GM19455 (cell line): Measurements from ENCODE around the gene SYPL2.
"Not testable (repeated sequence)": the region's sequence is repeated elsewhere in the genome, so short reads cannot be mapped to it uniquely, and the experiment has no call there.

Source experiments
- ATAC-seq: cut with Tn5 transposase; IDR thresholded peaks from one replicate; pipeline ENCODE4 v1.9.1; 2021; ENCODE audit not compliant: unreplicated experiment

Gene SYPL2

DNA sequence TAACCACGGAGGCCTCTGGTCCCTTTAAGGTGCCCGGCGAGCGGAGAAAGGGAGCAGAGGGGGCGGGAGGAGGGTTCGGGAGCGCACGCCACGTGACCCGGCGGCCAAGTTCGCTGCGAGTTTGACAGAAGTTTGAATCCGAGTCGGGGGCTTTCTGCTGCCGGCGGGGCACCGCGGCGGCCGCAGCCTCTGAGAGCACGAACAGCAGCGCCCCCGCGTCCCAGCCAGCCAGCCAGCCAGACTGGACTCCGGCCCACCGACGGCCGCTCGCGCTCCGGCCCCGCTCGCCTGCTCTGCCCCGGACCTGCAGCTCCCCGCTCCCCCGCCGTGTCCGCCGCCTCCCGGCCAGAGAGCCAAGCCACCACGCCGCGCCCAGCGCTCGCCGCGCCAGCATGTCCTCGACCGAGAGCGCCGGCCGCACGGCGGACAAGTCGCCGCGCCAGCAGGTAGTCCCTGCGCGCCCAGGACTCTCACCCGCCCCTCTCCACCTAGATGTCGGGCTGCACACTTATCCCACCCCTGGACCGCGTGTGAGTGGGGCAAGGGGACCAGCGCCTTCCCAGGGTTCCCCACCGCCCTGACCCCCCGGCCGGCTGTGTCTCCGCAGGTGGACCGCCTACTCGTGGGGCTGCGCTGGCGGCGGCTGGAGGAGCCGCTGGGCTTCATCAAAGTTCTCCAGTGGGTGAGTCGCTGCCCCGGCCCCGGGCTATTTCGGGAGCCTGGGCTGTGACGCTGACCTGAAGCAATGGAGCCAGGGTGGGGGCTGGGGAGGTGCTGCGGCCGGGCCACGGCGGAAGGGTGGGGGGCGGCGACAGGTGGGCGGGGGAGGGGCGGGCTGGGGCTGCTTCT, at the start of gene SYPL2:
SYPL2 (plus strand) TSS at position 95 of the 849 bp plus-strand sequence; CDS start at position 393, 298 bp downstream.
- no peak for ATAC-seq

DNA sequence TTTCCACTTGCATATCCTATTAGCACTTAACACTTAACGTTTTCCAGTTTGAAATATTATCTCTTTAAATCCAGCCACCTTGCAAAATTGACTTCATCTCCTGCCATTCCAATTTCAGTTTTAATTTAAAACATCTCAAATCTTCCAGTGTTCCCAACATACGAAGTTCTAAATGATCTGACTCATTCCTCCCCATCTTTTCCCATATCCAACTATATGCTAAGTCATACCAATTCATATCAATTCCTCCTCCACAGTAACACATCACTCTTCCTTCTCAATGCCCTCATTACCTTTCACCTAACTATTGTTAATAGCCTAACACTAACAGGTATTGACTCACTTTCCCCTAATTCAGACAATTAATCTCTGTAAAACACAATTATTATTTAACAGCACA, 42.8 kb upstream of the SYPL2 start:
- no peak for ATAC-seq

DNA sequence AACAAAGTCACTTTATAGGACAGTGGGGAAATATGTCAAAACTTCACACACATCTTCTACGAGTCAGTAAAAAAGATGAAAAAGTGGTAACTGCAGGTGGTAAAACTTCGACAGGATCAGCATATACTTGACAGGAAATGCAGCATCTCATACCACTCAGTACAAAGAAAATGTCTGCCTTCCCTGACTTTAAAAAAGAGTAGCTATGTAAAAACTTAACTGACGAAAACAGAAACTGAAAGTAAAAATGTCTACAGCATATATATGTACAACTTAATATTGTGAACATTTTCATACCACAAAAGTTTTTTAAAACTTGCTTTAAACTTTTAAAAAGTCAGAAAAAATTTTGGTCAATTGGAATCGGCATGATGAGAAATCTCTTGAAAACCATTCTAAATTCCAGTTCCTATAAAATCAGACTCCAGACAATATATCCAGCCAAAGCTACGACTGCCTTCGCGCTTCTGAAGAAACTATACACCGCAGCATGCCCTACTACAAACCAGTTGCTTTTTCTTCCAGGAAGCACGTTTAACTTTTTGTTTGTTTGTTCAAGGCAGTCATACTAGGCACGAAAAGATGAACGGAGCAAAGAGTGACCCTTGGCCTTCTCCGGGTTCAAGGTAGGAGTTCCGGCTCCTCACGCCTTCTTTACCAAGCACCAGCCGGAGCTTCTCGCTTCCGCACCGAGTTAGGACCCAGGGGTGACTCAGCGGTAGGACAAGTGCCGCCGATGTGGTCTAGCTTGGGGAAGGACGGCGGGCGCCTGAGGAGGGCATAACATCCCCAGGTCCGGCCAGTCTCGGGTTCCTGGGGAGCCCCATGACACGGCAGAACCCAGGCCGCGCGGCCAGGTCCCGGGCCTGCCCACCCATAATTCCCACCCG, 40.7 kb upstream of the SYPL2 start:
- peak; percentile 19 for ATAC-seq

DNA sequence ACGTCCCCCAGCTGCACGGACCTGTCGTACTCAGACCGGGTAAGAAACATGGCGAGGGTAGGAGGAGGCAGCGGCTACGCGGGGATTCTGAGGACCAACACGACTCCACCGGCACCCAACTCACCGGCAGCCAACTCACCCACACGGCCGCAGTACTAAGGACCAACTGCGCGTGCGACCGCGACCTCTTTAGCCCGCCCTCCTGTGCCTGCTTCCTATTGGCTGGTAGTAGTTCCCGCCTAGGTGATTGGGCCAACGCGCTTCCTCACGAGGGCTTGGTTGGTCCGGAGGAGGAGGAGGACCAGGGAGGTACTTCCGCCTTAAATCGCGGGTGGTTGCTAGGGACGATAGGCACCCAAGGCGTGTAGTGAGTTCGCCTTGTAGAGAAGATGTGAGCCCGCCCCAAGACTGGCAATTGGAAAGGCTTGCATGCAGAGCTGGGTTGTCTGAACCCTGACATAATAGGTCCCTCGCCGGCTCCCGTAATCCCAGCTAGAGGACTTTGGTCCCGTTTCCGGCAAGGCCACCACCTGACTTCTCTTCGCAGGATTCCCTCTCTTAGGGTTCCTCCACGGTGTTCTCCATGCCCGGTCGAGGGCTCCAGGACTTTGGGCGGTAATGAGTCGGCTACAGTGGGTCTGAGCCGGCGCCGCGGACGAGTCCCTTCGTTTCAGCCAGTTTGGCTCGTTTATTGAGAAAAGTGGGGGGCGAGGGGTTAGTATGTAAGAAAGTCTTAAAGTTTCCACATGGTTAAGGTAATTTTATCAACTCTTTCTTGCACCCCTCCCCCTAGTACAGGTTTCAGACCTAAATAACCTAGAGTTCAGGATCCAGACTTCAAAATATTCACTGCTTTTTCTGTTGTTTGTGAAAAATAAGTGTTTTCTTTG, 39.8 kb upstream of the SYPL2 start, which contains the start of gene PSMA5:
PSMA5 (minus strand) TSS at position 168 of the 890 bp plus-strand sequence; CDS start at position 50, 118 bp downstream.
- ATAC-seq, result peak; percentile 96

DNA sequence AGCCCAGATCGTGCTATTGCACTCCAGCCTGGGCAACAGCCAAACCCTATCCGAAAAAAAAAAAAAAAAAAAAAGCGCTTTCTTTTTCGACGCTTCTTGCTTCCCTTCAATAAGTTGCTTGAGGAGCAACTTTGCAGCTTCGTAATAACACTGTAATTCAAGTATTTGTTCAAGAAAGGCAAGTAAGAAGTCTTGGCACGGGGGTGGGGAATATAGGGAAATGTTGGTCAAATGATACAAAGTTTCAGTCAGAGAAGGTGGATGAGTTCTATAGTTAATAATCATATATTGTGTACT, 39.2 kb upstream of the SYPL2 start:
- ATAC-seq, result no peak

DNA sequence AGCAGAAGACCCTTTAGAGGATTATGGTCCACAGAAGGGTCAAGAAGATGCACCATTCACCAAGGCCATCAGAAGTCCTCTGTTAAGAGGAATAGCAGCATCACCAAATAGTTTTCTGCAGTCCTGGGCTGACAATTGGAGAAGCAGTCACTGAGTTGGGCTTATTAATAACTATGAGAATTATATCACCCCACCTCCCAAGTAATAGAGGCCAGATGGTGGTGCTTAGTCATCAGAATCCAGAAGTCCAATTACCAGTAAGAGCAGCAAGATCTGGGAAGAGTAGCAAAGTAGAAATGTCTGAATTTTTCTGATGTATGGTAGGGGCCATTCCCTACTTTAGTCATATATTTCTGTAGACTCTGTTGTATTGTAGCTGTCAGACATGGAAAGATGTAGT, 34.0 kb upstream of the SYPL2 start:
- ATAC-seq, result no peak

DNA sequence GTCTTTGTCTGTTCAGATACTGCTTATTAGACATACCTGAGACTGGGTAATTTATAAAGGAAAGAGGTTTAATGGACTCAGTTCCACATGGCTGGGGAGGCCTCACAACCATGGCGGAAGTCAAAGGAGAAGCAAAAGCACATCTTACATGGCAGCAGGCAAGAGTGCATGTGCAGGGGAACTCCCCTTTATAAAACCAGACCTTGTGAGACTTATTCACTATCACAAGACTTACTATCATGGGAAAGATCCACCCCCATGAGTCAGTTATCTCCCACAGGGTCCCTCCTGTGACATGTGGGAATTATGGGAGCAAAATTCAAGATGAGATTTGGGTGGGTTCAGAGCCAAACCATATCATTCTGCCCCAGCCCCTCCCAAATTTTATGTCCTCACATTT, 33.0 kb upstream of the SYPL2 start:
- no peak for ATAC-seq

DNA sequence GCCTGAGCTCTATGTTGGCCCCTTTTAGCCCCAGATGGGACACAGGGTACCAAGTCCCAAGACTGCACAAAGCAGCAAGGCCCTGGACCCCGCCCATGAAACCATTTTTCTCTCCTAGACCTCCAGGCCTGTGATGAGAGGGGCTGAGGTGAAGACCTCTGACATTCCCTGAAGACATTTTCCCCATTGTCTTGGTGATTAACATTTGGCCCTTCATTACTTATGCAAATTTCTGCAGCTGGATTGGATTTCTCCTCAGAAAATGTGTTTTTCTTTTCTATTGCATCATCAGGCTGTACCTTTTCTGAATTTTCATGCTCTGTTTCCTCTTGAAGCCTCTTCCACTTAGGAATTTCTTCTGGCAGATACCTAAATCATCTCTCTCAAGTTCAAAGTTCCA, 31.9 kb upstream of the SYPL2 start:
- ATAC-seq, result no peak

DNA sequence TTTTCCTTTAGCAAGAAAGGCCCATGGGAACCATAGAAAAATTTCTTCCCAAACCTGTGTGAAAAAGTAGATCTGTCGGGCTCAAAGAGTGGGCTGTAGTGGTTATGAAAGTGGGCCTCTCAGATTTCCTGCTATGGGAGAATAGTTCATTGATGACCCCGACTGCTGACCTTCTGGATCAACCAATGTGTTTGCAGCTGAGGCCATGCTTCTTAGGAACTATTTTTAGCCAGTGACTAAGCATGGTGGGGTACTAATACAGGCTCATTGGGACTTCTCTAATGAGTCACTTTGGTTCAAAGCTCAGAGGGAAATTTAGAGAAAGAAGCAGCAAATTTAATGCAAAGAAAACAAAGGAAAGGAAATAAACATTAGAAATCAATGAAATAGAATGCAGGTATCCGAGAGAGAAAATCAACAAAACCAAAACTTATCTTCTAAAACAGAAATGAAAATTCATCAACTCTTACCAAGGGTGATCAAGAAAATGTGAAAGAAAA, 27.5 kb upstream of the SYPL2 start:
- ATAC-seq, result no peak

DNA sequence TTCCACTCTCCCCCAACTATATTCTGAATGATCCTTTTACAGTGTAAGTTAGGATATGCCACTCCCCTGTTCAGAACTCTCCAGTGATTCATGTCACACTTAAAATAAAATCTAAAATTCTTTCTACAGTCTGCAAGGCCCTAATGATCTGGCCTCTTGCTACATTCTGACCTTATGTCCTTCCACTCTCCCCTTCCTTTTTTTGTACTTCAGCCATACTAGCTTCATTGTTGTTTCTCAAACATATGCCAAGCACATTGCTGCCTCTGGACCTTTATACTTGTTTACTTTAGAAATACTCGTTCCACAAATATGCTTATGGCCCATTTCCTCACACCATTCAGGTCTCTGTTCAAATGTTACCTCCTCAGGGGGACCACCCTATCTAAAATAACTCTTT, 25.3 kb upstream of the SYPL2 start:
- no peak for ATAC-seq

DNA sequence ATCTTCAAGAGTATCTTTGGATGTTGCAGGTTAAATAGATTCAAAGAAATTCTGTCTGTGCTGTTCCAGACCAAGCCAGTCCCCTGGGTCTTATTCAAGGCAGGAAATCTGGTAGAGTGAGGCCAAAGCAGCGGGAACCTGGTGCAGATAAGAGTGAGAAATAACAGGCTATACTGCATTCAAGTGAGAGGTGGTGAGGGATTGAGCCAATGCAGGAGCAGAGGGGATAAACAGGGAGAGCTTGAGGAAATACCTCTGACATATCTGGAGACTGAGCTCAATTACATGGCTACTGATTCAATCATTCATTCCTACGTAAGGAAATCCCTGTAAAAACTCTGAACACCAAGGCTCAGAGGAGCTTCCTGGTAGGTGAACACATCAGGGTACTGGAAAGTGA, 22.9 kb upstream of the SYPL2 start:
- no peak for ATAC-seq

DNA sequence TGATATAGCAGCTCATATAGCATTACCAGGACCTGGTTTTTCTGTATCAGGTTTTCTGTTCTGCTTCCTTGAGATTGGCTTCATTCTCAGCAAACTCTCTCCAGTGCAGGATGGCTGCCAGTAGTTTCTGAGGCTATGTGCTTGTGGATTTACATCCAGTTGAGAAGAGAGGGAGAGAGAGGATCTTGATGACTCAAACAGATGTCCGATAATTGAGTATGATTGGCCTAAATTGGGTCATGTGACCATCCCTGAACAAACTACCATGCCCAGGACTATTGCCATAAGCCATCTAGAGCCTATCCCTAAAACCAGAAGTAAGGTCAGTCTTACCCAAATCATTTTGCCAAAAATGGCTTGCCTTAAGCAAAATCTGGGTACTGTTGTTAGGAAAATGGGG, 22.0 kb upstream of the SYPL2 start:
- ATAC-seq, result no peak

DNA sequence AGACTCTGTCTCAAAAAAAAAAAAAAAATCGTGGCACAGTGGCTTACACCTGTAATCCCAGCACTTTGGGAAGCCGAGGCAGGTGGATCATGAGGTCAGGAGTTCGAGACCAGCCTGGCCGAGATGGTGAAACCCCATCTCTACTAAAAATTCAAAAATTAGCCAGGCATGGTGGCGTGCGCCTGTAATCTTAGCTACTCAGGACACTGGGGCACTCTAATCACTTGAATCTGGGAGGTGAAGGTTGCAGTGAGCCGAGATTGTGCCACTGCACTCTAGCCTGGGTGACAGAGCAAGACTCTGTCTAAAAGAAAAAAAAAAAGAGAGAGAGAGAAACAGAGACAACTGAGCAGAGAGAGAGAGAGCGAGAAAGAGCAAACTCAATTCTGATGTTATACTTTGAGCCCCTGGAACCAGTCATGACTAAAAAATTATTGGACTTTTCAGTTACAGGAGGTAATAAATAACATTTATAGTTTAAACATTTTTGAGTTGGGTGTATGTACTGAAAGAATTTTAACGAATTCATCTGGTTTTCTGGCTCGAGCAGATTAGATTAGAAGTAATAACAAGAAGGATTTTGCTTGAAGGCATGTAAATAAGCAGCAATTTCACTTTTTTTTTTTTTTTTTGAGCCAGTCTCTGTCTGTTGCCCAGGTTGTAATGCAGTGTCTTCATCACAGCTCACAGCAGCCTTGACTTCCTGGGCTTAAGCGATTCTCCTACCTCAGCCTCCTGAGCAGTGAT, 20.2 kb upstream of the SYPL2 start:
- ATAC-seq, result not testable (repeated sequence)

DNA sequence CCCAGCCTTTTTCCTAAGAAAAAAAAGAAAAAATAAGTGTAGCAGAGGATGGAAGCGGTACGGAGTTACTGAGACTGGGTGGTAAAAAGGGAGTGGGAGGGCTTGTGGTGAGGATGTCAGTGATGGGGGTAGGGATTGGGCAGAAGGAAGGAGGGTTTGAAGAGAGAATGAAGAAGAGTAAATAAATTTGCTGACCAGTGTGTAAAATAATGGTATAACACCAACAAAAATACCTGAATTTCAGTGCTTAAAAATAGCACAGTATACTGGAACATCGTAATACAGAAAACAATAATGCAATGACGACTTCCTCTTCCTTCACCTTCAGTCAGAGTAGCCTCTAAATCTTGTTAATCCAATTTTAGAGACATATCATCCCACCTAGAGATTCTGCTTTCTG, 18.8 kb upstream of the SYPL2 start:
- ATAC-seq, result no peak

DNA sequence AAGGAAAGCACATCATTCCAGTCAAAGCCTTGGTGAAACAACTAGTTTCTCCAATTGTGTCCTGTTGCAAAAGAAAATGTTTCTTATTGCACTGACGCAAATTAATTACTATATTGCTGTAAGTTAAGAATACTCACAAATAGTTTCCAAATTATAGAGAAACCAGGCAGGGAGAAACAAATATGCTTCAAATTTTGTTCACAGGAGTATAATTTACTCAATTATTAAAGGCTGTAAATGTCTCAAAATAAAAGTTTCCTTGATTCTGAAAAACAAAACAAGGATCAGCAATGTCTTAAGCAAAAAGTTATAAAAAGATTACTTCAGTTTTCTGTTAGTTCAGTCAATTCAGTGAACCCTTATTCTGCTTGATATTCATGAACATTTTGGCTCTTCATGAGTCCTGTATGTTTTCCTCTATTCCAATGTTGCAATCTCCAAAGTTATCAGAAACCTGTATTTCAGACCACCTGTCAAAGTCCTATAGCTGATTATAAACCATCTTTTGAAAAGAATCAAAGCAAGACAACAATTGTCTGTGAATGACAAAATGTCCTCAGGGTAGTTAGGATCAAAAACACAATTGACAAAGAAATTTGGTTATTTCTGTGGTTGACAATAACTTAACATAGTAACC, 11.7 kb upstream of the SYPL2 start:
- no peak for ATAC-seq

DNA sequence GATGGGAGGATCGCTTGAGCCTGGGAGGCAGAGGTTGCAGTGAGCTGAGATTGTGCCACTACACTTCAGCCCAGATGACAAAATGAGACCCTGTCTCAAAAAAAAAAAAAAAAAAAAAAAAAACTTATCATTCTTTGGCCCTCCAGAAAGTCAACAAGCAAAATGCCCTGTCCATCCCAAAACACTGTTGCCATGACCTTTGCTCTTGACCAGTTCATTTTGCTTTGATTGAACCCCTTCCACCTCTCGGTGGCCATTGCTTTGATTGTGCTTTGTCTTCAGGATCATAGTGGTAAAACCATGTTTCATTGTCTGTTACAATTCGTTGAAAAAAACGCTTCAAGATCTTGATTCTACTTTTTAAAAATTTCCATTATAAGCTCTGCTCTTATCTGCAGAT, 8.5 kb upstream of the SYPL2 start:
- ATAC-seq, result no peak

DNA sequence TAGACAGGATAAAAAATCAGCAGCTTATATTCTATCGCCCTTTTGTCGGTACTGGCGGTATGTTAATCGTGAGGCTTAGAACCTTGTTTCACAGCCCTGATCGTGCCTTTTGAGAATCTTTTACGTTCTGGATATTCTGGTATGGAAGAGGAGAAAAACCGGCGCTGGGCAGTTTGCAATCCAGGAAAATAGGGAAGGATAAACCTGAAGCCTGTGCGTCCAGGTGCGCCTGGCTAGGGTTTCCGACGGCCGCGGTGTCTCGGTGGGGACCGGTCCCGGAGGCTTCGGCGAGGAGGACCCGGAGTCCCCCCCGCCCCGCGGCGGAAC, 258 bp upstream of the SYPL2 start:
- no peak for ATAC-seq

DNA sequence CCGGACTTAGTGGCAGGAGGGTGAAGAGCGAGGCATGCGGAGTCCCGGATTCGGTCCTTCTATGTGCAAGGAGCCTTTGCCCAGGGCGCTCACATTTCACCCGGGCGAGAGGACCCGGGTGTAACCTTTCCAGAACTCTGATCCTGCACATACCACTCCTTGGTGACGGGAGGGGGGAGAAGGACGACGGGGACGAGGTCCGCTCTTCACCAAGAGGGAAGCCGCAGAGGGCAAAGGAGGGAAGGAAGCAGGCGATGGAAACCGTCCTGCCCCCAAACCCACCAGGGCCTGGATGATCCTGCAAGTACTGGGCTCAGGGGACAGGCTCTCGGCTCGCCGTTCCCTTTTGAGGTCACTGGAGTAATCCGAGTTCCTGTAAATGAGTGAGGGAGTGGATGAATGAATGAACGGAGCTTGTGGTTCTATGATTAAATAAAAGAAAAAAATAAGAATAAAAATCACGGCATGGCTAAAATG, 993 bp downstream of the SYPL2 start:
- ATAC-seq, result no peak

DNA sequence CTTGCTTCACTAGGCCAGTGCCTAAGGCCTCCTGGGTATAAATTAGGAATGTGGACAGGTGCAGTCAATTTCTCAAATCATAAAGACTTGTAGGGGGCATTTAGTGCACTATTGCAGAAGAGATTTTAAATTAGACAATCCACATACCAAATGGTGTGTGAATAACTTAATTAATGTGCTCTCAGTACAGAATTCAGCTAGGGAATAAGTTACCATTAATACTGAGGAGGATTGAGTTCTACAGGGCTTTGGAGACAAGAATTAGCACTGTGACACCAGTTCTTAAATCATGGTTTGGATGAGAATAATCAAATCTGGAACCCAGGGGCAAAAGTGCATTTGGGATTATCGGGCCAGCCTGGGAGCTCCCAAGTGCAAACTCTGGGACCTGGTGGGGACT, 1.7 kb downstream of the SYPL2 start:
- ATAC-seq, result no peak

DNA sequence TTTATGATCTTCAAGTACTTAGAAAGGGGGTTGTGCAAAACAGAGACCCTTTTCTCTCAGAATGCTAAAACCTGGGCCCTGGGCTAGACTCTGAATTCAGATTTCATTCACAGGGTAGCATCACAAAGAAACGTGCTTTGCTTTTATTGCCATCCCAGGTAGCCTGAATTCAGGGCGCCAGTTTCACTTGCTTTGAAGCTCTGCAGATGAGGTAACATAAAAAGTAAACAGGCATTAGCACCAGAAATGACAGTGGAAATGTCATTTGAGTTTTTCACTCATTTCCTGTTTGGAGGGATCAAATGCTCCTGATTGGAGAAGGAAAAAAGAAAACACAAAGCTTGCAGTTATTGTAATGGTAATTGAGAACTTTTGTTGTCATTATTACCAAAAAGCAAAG, 2.6 kb downstream of the SYPL2 start:
- no peak for ATAC-seq
